Thyroid gland (tissue), 4 donors: ENCODE results near the gene UGGT1. TPM values are rescaled to one million over a fixed set of nuclear protein-coding genes. Genes with fewer than 3 reads are reported as not detected.

Source experiments
- DNase-seq, 2 donors: peaks; one replicate each; pipeline ENCODE4 v3.0.0-alpha.2; 2019
- H3K27ac ChIP-seq, 3 donors: fragments of 200-600 bp; sonication (generic); 1 replicate in 2 of 3; 2 replicates in 1 of 3; pipeline ENCODE4 v1.5.1; 2016 to 2019; ENCODE audit warnings: mild to moderate bottlenecking in 1 of 3, moderate library complexity in 1 of 3
- H3K27me3 ChIP-seq: fragments of 200-600 bp; sonication (generic); one replicate; pipeline ENCODE4 v1.5.1; 2019
- H3K36me3 ChIP-seq, 2 donors: fragments of 200-600 bp; sonication (generic); one replicate each; pipeline ENCODE4 v1.5.1; 2016 to 2019
- H3K4me1 ChIP-seq, 2 donors: fragments of 200-600 bp; sonication (generic); one replicate each; pipeline ENCODE4 v1.5.1; 2017 to 2019
- H3K4me3 ChIP-seq, 3 donors: fragments of 200-600 bp; sonication (generic); replicated peaks in 1 of 3; 1 replicate in 2 of 3; 2 replicates in 1 of 3; pipeline ENCODE4 v1.5.1; 2016; ENCODE audit warnings: mild to moderate bottlenecking in 1 of 3
- H3K9me3 ChIP-seq: fragments of 200-600 bp; sonication (generic); one replicate; pipeline ENCODE4 v1.5.1; 2017
- CTCF ChIP-seq, 6 experiments: fragments of 200-600 bp in 3 of 6; fragments of 450-650 bp in 3 of 6; sonication (generic) in 3 of 6; IDR thresholded peaks; one replicate each; pipeline ENCODE4 v1.5.1; 2016 to 2019; ENCODE audit warnings: antibody characterized with exemption in 6 of 6, mild to moderate bottlenecking in 2 of 6, inconsistent platforms in 1 of 6, moderate library complexity in 1 of 6
- POLR2A ChIP-seq, 2 donors: fragments of 450-650 bp; IDR thresholded peaks; one replicate each; pipeline ENCODE4 v1.6.1; 2017; ENCODE audit warnings: antibody characterized with exemption in 2 of 2, mild to moderate bottlenecking in 2 of 2, moderate library complexity in 1 of 2
- WGBS, 2 donors: methylation state at CpG; one replicate each; pipeline ENCODE4 v1.1.5; 2017; 5-methylcytosine and 5-hydroxymethylcytosine counted together
- intact Hi-C: fragments of 100-400 bp; cut with DNase I; formaldehyde crosslinking; loops from one replicate; pipeline ENCODE4 v1.15.1; 2023
- total RNA-seq, 4 donors: library from RNA; depleted of rRNA; stranded (reverse); fragments of >200 nt; gene quantifications; one replicate each; pipeline ENCODE4 v1.2.3, GENCODE V29; 2016

Gene UGGT1
- total RNA-seq, 4 donors from 2014 or later: 53.1 to 90.7 (median 71.4) TPM

DNA sequence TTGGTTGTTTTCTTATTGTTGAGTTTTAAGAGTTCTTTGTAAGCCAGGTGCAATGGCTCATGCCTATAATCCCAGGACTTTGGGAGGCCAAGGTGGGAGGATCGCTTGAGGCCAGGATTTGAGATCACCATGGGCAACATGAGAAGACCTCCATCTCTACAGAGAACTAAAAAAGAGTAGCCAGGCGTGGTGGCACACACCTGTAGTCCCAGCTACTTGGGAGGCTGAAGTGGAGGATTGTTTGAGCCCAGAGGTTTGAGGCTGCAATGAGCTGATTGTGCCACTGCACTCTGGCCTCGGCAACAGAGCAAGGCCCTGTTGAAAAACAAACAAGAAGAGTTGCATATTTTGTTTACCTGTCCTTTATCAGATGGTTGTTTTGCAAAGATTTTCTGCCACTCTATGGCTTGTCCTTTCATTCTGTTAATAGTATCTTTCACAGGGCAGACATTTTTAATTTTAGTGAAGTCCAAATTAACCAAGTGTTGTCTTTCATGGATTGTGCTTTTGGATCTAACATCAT lies 46.2 kb downstream of the UGGT1 start:
- intact Hi-C loops: no loop called here
- Histone ChIP-seq H3K9me3 (no peaks in the 10 kb centered on the region), H3K27ac (no peak overlapping the region), H3K4me1 (no peaks in the 10 kb centered on the region), H3K36me3 (peaks cover 66 to 76% of the 10 kb centered on the region in 2 donors), H3K4me3 (no peak overlapping the region), H3K27me3 (no peaks in the 10 kb centered on the region)
- TF ChIP-seq POLR2A (IDR thresholded peaks at IDR 0.05): no peak
- TF ChIP-seq CTCF (IDR thresholded peaks at IDR 0.05): no peak
- WGBS, 2 donors: 93 to 94% methylated on average over 3 of the region's 3 CpGs
- no peak for DNase-seq

DNA sequence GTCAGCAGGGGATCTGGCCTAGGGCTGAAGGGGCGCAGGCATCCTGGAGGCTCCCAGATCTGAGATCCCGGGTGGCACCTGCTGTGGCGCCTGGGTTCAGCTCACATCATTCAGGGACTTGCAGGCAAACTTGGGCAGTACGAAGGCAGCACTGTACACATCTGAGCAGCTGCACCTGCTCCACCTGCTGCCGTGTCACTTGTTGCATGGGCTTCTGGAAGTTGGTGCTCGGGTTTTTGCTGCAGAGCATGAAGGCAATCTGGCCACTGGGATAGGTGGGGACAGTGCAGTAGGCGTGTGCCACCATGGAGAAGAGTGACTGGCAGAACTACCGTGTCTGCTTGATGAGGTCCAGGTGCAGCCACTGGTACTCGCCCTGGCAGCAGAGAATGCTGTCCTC lies 48.6 kb downstream of the UGGT1 start:
- H3K27ac ChIP-seq: no peak overlapping the region
- no peak for TF ChIP-seq POLR2A (IDR thresholded peaks at IDR 0.05)
- no peak for TF ChIP-seq CTCF (IDR thresholded peaks at IDR 0.05)
- no peaks in the 10 kb centered on the region for H3K9me3 ChIP-seq
- H3K4me1 ChIP-seq: no peaks in the 10 kb centered on the region
- H3K4me3 ChIP-seq: no peak overlapping the region
- DNase-seq: no peak
- intact Hi-C loops: no loop called here
- H3K27me3 ChIP-seq: no peaks in the 10 kb centered on the region
- H3K36me3 ChIP-seq: peaks cover 46 to 62% of the 10 kb centered on the region in 2 donors
- 95 to 96% methylated on average over 4 to 9 of the region's 9 CpGs for WGBS, 2 donors

- no peaks in the 10 kb centered on the region for H3K4me1 ChIP-seq
- WGBS, 2 donors: 80 to 93% methylated on average over 3 of the region's 3 CpGs
- intact Hi-C loops: no loop called here
- no peak overlapping the region for H3K27ac ChIP-seq
- H3K36me3 ChIP-seq: peaks cover 18 to 24% of the 10 kb centered on the region in 2 donors
- no peaks in the 10 kb centered on the region for H3K27me3 ChIP-seq
- H3K9me3 ChIP-seq: no peaks in the 10 kb centered on the region
- DNase-seq: no peak
- TF ChIP-seq CTCF (IDR thresholded peaks at IDR 0.05) (no peak), POLR2A (IDR thresholded peaks at IDR 0.05) (no peak)
- no peak overlapping the region for H3K4me3 ChIP-seq
Observed at GRCh38 chr2:128145651-128146050, 54.7 kb downstream of the UGGT1 start.

DNA sequence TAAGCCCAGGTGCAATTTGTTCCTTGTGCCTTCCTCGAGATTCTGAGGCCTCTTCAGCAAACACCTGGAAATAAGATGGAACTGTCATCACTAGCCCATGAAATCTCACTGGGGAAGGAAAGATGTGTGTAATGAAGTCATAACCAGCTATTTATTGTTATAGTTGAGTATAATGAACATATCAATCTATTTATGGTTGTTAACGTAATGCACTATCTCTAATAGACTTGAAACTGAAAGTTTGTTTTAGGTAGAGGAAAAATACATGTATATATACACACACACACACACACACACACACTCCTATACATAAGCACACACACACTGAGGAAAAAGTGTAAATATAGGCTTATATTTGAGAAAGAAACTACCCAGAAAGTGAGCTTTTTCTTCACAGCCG lies 62.8 kb downstream of the UGGT1 start:
- H3K4me1 ChIP-seq: no peaks in the 10 kb centered on the region
- no peak for DNase-seq
- intact Hi-C loops: no loop called here

GRCh38 chr2:128154225-128154624 lies 63.2 kb downstream of the UGGT1 start:
- DNase-seq: no peak
- 96 to 98% methylated on average over 4 of the region's 4 CpGs for WGBS, 2 donors
- no peaks in the 10 kb centered on the region for H3K4me1 ChIP-seq
- no peaks in the 10 kb centered on the region for H3K27me3 ChIP-seq
- no peak overlapping the region for H3K4me3 ChIP-seq
- TF ChIP-seq CTCF (IDR thresholded peaks at IDR 0.05) (no peak), POLR2A (IDR thresholded peaks at IDR 0.05) (no peak)
- H3K9me3 ChIP-seq: no peaks in the 10 kb centered on the region
- intact Hi-C loops: no loop called here
- no peak overlapping the region for H3K27ac ChIP-seq
- peaks cover 17 to 25% of the 10 kb centered on the region in 2 donors for H3K36me3 ChIP-seq

More for the DNA sequence above, 62.8 kb downstream of the UGGT1 start:
- Histone ChIP-seq H3K9me3 (no peaks in the 10 kb centered on the region), H3K27me3 (no peaks in the 10 kb centered on the region), H3K27ac (no peak overlapping the region), H3K36me3 (peaks cover 17 to 25% of the 10 kb centered on the region in 2 donors), H3K4me3 (no peak overlapping the region)
- WGBS, 2 donors: 94 to 95% methylated on average over 3 of the region's 3 CpGs
- TF ChIP-seq CTCF (IDR thresholded peaks at IDR 0.05) (no peak), POLR2A (IDR thresholded peaks at IDR 0.05) (no peak)
